HUES48 (cell line): ENCODE data around the gene RRBP1.

Source experiments
- H3K27ac ChIP-seq: one replicate; pipeline ENCODE4 v1.7.0; 2013; ENCODE audit warnings: low read depth, low read length, inconsistent platforms
- H3K27me3 ChIP-seq: 2 replicates; pipeline ENCODE4 v1.6.1; 2013; ENCODE audit warnings: mild to moderate bottlenecking, low read length; ENCODE audit not compliant: control insufficient read depth, insufficient read depth
- H3K36me3 ChIP-seq: 2 replicates; pipeline ENCODE4 v1.6.1; 2013; ENCODE audit warnings: low read length; ENCODE audit not compliant: control insufficient read depth, insufficient read depth
- H3K4me1 ChIP-seq: 2 replicates; pipeline ENCODE4 v1.6.1; 2013; ENCODE audit warnings: mild to moderate bottlenecking, low read length; ENCODE audit not compliant: control insufficient read depth, insufficient read depth
- H3K4me3 ChIP-seq: 2 replicates; pipeline ENCODE4 v1.5.1; 2013; ENCODE audit warnings: mild to moderate bottlenecking, low read depth, low read length
- H3K9ac ChIP-seq: 2 replicates; pipeline ENCODE4 v1.6.1; 2013; ENCODE audit warnings: mild to moderate bottlenecking, low read depth, low read length, moderate library complexity
- H3K9me3 ChIP-seq: 2 replicates; pipeline ENCODE4 v1.6.1; 2013; ENCODE audit warnings: low read length; ENCODE audit not compliant: control insufficient read depth, insufficient read depth

The RRBP1 gene, protein sequence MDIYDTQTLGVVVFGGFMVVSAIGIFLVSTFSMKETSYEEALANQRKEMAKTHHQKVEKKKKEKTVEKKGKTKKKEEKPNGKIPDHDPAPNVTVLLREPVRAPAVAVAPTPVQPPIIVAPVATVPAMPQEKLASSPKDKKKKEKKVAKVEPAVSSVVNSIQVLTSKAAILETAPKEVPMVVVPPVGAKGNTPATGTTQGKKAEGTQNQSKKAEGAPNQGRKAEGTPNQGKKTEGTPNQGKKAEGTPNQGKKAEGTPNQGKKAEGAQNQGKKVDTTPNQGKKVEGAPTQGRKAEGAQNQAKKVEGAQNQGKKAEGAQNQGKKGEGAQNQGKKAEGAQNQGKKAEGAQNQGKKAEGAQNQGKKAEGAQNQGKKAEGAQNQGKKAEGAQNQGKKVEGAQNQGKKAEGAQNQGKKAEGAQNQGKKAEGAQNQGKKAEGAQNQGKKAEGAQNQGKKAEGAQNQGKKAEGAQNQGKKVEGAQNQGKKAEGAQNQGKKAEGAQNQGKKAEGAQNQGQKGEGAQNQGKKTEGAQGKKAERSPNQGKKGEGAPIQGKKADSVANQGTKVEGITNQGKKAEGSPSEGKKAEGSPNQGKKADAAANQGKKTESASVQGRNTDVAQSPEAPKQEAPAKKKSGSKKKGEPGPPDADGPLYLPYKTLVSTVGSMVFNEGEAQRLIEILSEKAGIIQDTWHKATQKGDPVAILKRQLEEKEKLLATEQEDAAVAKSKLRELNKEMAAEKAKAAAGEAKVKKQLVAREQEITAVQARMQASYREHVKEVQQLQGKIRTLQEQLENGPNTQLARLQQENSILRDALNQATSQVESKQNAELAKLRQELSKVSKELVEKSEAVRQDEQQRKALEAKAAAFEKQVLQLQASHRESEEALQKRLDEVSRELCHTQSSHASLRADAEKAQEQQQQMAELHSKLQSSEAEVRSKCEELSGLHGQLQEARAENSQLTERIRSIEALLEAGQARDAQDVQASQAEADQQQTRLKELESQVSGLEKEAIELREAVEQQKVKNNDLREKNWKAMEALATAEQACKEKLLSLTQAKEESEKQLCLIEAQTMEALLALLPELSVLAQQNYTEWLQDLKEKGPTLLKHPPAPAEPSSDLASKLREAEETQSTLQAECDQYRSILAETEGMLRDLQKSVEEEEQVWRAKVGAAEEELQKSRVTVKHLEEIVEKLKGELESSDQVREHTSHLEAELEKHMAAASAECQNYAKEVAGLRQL (N-terminal part only)

DNA sequence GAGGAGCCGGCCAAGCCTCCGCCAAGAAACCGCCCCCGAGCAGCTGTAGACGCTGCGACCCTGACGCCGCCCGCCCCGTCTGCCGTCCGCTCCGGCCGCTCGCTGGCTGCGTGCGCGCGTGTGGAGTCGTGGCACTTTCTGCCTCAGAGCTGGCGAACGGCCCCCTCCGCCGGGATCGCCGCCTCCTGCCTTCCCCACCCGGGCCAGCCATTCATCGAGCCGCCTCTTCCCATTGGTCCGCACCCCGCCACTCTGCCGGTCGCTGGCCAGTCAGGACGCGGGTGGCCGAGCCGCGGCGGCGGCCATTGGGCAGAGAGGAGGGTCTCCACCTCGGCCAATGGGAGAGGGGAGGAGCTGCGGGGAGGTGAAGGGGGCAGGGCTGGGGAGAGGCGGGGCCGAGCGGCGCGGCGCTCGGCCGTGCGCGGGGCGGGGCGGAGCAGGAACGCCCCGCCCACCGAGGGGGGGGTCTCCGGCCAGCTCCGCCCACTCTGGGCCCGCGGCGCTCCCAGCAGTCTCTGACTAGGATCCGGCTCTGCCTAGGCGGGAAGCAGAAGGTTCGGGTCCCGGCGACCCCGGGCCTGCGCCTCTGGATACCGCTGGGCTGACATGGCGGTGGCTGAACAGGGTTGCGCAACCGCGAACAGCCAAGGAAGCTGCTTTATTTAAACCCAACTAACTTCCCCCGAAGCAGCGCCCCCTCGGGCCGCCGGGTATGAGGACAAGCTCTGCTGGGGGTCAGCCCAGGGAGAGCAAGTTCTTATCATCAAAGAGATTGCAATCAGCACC lies at the start of gene RRBP1:
RRBP1 (minus strand) TSS at position 140 of the 786 bp plus-strand sequence. CDS start 21,735 bp downstream, outside the sequence.
- Histone ChIP-seq H3K27ac (peak within 1 kb of the TSS; percentile 77), H3K9ac (peak within 1 kb of the TSS; percentile 70), H3K4me3 (peak within 1 kb of the TSS; percentile 84), H3K9me3 (no peaks in the 10 kb centered on the region), H3K36me3 (peaks cover 22% of the 10 kb centered on the region), H3K4me1 (peaks cover 28% of the 10 kb centered on the region), H3K27me3 (no peaks in the 10 kb centered on the region)

DNA sequence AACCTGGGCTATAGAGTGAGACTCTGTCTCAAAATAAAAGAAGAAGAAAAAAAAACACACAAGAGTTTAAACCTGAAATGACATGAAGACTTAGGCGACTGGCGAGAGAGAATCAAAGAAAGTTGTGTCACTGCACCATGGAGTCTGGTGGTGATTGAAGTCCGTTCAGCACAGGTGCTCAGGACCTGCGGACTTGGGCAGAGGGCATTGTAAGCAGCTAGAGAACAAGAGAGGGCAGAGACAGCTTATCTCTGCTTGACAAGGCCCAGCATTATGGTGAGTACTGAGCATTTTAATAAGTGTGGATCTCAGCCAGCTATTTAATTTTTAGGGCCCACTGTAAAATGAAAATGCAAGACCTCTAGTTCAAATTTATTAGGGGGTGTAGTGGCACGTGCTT lies 49.2 kb upstream of the RRBP1 start:
- H3K9ac ChIP-seq = no peak overlapping the region
- no peaks in the 10 kb centered on the region for H3K36me3 ChIP-seq
- H3K9me3 ChIP-seq = no peaks in the 10 kb centered on the region
- H3K4me1 ChIP-seq = no peaks in the 10 kb centered on the region; the same call in 1 of the 2 replicates
- H3K4me3 ChIP-seq = no peak overlapping the region
- no peak overlapping the region for H3K27ac ChIP-seq
- H3K27me3 ChIP-seq = no peaks in the 10 kb centered on the region

DNA sequence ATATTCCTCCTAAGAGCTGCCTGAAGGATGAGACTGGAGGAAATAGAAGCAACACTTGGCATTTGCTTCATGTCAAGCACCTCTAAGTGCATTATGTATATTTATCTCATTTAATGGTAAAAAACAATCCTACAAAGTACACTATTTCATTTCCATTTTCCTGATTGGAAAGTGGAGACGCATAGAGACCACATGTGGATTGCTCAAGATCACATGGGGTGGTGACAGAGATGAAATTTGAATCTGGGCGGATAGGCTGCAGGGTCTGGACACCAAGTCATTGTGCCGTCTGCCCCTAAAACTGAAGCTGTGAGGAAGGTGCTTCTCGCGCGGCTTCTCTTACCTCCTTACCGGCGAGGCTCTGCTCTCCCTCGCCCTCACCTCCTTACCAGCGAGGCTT lies 48.0 kb upstream of the RRBP1 start:
- Histone ChIP-seq H3K4me1 (no peaks in the 10 kb centered on the region; the same call in 1 of the 2 replicates), H3K9ac (no peak overlapping the region), H3K36me3 (no peaks in the 10 kb centered on the region), H3K27me3 (no peaks in the 10 kb centered on the region; the same call in 1 of the 2 replicates), H3K27ac (no peak overlapping the region), H3K4me3 (no peak overlapping the region), H3K9me3 (no peaks in the 10 kb centered on the region)

DNA sequence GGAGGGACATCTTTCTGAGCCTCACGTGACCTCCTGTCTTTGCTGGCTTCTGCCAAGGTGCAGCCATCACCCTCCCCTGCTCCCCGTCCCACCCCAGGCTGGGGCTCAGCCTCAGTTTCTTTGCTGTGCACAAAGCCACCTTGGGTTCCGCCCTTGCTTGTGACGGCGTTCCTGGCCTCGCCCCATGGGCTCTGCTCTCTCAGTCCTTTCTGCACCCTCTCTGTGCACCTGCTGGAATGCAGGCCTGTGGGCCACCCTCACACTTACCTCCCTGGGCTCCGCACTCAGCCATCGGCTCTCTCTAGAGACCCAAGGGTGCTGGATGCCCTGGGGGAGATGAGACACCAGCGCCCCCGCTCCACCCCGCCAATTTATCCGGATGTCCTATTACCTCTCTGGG lies 46.0 kb upstream of the RRBP1 start:
- Histone ChIP-seq H3K9ac (no peak overlapping the region), H3K27ac (no peak overlapping the region), H3K27me3 (no peaks in the 10 kb centered on the region; the same call in 1 of the 2 replicates), H3K9me3 (no peaks in the 10 kb centered on the region), H3K36me3 (no peaks in the 10 kb centered on the region), H3K4me1 (no peaks in the 10 kb centered on the region; the same call in 1 of the 2 replicates), H3K4me3 (no peak overlapping the region)

DNA sequence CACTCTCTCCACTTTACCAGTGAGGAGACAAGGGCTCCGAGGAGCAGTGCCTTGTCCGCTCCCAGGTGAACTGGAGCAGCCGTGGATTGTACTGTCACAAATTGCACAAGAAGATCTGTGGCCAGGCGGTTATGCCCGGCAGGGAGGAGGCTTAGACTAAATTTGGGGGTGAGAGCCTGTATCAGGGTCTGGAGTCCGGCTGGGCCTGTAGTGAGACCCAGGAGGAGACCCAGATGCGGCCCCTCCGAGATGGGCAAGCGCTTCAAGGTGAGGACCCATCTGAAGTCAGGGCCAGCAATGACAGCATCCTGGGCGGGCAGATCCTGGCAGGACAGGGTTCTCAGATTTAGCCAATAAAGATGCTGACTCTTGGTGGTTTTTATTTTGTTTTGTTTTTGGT lies 45.3 kb upstream of the RRBP1 start:
- H3K27me3 ChIP-seq = no peaks in the 10 kb centered on the region; the same call in 1 of the 2 replicates
- H3K4me3 ChIP-seq = no peak overlapping the region
- H3K27ac ChIP-seq = no peak overlapping the region
- no peaks in the 10 kb centered on the region for H3K9me3 ChIP-seq
- H3K9ac ChIP-seq = no peak overlapping the region
- H3K36me3 ChIP-seq = no peaks in the 10 kb centered on the region
- H3K4me1 ChIP-seq = no peaks in the 10 kb centered on the region; the same call in 1 of the 2 replicates

DNA sequence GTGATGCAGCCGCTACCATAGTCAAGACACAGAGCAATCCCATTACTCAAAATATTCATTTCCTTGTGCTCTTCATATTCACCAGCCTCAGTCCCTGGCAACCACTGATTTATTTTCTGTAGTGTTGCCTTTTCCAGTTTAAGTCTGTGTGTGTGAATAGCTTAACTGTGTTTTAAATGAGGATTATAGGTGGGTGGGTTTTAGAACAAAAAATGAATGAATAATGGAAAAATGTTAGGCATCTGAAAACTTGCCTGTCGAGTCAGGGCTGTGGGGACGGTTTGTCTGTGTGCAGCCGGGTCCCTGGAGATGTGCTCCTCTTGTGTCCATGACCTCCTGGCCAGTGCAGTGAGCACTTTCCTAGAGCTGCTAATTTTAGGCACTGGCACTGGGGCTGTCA lies 44.9 kb upstream of the RRBP1 start:
- Histone ChIP-seq H3K9ac (no peak overlapping the region), H3K4me3 (no peak overlapping the region), H3K36me3 (no peaks in the 10 kb centered on the region), H3K27me3 (no peaks in the 10 kb centered on the region; the same call in 1 of the 2 replicates), H3K4me1 (no peaks in the 10 kb centered on the region; the same call in 1 of the 2 replicates), H3K9me3 (no peaks in the 10 kb centered on the region), H3K27ac (no peak overlapping the region)

DNA sequence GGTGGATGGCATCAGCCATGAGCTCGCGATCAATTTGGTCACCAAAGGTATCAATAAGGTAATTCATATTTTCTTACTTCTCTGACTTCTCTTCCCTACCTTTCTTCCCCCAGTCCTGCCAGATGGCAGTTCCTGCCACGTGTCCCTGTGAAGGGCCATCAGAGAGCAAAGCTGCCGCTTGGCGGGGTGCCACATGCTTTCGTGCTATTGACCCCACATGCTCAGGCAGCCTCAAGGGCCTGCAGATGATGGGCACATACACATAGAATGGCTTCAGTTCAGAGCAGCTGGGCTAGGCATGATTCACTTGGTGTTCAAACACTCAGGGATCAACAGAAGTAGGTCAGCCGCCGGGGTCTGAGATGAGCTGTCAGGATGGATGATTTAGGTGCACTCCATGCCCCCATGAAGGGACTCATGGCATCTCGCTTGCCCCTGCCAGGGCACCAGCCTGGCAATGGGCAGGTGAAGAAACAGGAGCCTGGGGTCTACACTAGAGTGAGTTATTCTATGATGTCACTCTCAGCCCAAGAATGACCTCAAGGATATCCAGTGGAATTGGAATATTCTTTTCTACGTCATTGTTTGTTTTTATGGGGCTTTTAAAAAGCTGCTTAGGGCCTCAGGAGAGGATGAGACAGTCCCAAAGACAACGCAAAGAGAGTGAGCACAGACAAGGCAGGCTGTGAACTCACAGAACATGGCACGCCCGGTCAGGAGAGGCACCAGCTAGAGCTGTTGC lies 43.2 kb upstream of the RRBP1 start:
- H3K4me3 ChIP-seq = no peak overlapping the region
- H3K9ac ChIP-seq = no peak overlapping the region
- no peak overlapping the region for H3K27ac ChIP-seq
- no peaks in the 10 kb centered on the region for H3K9me3 ChIP-seq
- no peaks in the 10 kb centered on the region; the same call in 1 of the 2 replicates for H3K27me3 ChIP-seq
- H3K36me3 ChIP-seq = no peaks in the 10 kb centered on the region
- no peaks in the 10 kb centered on the region; the same call in 1 of the 2 replicates for H3K4me1 ChIP-seq

DNA sequence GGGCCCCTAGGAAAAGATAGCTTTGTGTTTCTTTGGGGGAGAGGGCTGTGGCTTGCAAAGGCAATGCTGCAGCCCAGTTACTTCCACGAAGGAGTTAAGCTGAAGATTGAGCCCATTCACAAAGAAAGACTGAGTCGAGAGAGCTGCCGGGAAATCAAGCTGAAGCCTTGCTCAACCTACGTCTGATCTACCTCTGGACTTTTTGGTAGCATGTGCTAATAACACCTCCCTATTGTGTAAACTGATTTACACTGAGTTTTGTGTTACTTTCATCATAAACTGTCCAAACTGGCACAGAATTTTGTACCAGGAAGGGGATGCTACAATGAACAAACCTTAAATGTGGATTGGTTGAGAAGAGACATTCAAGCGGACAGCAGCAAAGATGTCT lies 41.3 kb upstream of the RRBP1 start:
- Histone ChIP-seq H3K9ac (no peak overlapping the region), H3K4me3 (no peak overlapping the region), H3K27me3 (no peaks in the 10 kb centered on the region; the same call in 1 of the 2 replicates), H3K36me3 (no peaks in the 10 kb centered on the region), H3K9me3 (no peaks in the 10 kb centered on the region), H3K4me1 (no peaks in the 10 kb centered on the region), H3K27ac (no peak overlapping the region)

DNA sequence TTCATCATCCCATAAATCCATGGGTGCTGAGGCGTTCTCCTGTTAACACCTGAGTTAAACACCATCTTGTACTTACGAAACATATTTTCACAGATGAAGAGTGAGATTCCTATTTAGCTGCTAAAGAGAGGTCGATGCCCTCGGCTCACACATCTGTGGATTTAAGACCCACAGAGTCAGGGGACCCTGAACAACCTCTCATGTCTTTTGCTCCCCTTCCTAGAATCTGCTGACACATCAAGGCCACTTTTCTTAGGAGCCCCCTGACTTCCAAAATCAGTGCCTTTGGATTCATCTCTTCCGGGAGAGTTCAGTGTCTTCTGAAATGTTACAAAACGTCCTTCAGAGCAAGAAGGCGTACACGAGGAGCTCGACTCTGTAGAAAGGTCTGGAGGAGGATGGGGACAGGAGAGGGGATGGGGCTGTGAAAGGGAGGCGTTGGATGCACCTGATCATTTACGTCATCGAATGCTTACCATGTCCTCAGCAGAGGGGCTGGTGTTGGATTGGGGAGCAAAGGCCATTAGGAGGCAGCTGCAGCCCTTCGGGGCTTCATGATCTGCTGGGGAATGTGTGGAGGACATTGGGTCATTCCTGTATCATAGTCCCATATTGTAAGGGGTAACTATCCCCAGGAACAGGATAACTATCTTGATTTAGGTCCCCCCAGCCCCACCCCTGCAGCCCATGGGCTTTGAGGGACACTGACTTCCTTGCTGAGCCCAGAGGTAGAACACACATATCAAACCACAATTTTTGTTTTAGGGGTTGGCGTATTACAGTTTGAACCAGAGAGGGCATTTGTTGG lies 40.7 kb upstream of the RRBP1 start:
- no peak overlapping the region for H3K4me3 ChIP-seq
- no peaks in the 10 kb centered on the region for H3K9me3 ChIP-seq
- no peaks in the 10 kb centered on the region; the same call in 1 of the 2 replicates for H3K27me3 ChIP-seq
- H3K9ac ChIP-seq = no peak overlapping the region
- H3K27ac ChIP-seq = no peak overlapping the region
- H3K4me1 ChIP-seq = no peaks in the 10 kb centered on the region
- no peaks in the 10 kb centered on the region for H3K36me3 ChIP-seq
